Thoracic aorta (tissue), 2 donors: ENCODE results near the gene NHSL2. TPM values are rescaled to one million over a fixed set of nuclear protein-coding genes. Genes with fewer than 3 reads are reported as not detected.
"Not testable (repeated sequence)": the region's sequence is repeated elsewhere in the genome, so short reads cannot be mapped to it uniquely, and the experiment has no call there.

Source experiments
- ATAC-seq: fragments of 150-250 bp; one replicate; pipeline ENCODE4 v1.8.0; 2017; ENCODE audit warnings: low read depth; ENCODE audit not compliant: insufficient number of reproducible peaks, low FRiP score
- DNase-seq: peaks from one replicate; pipeline ENCODE4 v3.0.0-alpha.2; 2020; ENCODE audit warnings: low spot score
- H3K27ac ChIP-seq, 2 donors: fragments of 200-600 bp; sonication (generic); 1 replicate in 1 of 2; 2 replicates in 1 of 2; pipeline ENCODE4 v1.5.1; 2016; ENCODE audit warnings: mild to moderate bottlenecking in 2 of 2, moderate library complexity in 2 of 2
- H3K27me3 ChIP-seq: fragments of 200-600 bp; sonication (generic); replicated peaks from 2 replicates; pipeline ENCODE4 v1.6.0; 2016; ENCODE audit warnings: mild to moderate bottlenecking; ENCODE audit not compliant: insufficient read depth
- H3K36me3 ChIP-seq: fragments of 200-600 bp; sonication (generic); one replicate; pipeline ENCODE4 v1.5.1; 2016
- H3K4me1 ChIP-seq, 2 donors: fragments of 200-600 bp; sonication (generic); 1 replicate in 1 of 2; 2 replicates in 1 of 2; pipeline versions ENCODE4 v1.5.1 to v1.6.0; 2016; ENCODE audit warnings: low read depth in 2 of 2, mild to moderate bottlenecking in 1 of 2; ENCODE audit not compliant: control insufficient read depth in 1 of 2
- H3K4me3 ChIP-seq: fragments of 200-600 bp; sonication (generic); 2 replicates; pipeline ENCODE4 v1.5.1; 2016; ENCODE audit warnings: mild to moderate bottlenecking
- H3K9me3 ChIP-seq: fragments of 200-600 bp; sonication (generic); 2 replicates; pipeline ENCODE4 v1.5.1; 2016
- total RNA-seq, 2 donors: library from RNA; depleted of rRNA; stranded (reverse); fragments of >200 nt; gene quantifications; one replicate each; pipeline versions ENCODE4 v1.1.0 to v1.2.3, GENCODE V29; 2016
- TF ChIP-seq, protein P1 (sequence below): fragments of 200-600 bp; sonication (generic); IDR thresholded peaks from one replicate; pipeline ENCODE4 v1.5.1; 2019; ENCODE audit warnings: antibody characterized with exemption

NHSL2 gene
- total RNA-seq, 2 donors from 2014 or later, result 15.0 to 16.5 TPM

DNA sequence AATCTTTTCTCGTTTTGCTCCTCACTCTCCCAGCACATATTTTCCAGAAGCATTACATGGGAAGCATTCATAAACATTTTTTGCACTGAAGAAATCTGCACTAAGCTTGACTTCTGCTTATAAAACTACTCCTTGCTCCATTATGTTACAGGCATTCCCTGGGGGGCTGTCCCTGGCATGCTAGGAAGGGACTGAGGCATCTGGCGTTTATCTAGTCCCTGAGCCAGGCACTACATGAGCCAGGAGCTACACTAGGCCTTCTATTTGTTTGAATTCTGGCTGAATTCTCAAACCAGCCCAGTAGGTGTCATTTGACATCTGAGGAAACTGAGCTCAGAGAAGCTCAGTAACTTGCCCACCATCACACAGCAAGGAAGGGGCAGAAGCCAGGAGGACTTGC, 43.3 kb downstream of the NHSL2 start:
- Histone ChIP-seq H3K9me3 (no peaks in the 10 kb centered on the region), H3K4me1 (no peaks in the 10 kb centered on the region), H3K27me3 (no peaks in the 10 kb centered on the region), H3K36me3 (no peaks in the 10 kb centered on the region), H3K4me3 (no peak overlapping the region), H3K27ac (no peak overlapping the region)
- DNase-seq, result no peak
- TF ChIP-seq, protein P1, sequence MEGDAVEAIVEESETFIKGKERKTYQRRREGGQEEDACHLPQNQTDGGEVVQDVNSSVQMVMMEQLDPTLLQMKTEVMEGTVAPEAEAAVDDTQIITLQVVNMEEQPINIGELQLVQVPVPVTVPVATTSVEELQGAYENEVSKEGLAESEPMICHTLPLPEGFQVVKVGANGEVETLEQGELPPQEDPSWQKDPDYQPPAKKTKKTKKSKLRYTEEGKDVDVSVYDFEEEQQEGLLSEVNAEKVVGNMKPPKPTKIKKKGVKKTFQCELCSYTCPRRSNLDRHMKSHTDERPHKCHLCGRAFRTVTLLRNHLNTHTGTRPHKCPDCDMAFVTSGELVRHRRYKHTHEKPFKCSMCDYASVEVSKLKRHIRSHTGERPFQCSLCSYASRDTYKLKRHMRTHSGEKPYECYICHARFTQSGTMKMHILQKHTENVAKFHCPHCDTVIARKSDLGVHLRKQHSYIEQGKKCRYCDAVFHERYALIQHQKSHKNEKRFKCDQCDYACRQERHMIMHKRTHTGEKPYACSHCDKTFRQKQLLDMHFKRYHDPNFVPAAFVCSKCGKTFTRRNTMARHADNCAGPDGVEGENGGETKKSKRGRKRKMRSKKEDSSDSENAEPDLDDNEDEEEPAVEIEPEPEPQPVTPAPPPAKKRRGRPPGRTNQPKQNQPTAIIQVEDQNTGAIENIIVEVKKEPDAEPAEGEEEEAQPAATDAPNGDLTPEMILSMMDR, result no peak
- no peak for ATAC-seq

DNA sequence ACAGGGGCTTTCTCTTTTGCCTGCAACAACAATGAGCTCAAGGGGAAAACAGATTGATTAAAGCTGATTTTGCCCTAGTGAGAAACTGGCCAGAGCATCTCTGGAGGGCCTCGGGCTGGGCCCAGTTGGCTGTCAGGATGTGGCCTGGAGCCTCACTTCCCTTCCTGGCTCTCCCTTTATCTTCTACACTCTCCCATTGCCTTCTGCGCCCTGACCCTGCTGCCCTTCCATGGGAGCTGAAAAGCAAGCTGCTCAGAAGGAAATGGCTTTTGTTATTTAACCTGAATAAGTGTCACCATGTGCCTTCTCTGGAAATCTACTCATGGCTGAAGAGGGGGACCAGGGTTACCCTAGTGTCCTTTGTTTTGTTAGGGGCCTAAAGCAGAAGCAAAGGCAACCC, 43.8 kb downstream of the NHSL2 start:
- DNase-seq (no peak), ATAC-seq (no peak)
- Histone ChIP-seq H3K27ac (no peak overlapping the region), H3K27me3 (no peaks in the 10 kb centered on the region), H3K4me3 (no peak overlapping the region), H3K36me3 (no peaks in the 10 kb centered on the region), H3K4me1 (no peaks in the 10 kb centered on the region), H3K9me3 (no peaks in the 10 kb centered on the region)
- TF ChIP-seq, protein P1, result no peak

DNA sequence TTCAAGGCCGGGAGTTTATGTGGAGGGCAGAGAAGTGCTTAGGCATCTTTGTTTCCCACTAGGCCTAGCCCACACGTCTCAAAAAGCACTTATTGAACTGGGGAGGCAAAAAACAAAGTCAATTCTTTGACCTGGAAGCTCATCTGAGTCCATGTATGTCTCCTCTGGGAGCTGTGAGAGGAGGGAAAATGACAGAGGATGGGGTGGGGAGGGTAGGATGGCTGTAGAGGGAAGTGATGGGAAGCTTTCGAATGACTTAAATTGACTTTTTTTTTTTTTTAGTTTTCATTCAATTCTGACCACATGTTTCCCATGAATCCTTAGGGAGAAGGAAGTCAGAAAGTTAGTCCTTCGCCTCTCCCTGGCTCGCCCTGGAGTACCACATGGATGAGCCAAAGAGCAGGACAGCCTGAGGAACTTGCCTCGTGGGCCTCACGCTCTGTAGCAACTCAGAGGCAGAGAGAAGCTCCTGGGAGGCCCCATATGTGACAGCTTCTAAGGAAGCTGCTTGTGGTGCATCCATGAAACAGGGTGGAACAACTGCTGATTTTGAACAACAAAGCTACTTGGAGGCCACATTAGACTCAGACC, 45.0 kb downstream of the NHSL2 start:
- no peaks in the 10 kb centered on the region for H3K4me1 ChIP-seq
- no peaks in the 10 kb centered on the region for H3K27me3 ChIP-seq
- no peak for ATAC-seq
- no peaks in the 10 kb centered on the region for H3K9me3 ChIP-seq
- DNase-seq, result no peak
- TF ChIP-seq, protein P1, result no peak
- no peak overlapping the region for H3K4me3 ChIP-seq
- no peak overlapping the region for H3K27ac ChIP-seq
- no peaks in the 10 kb centered on the region for H3K36me3 ChIP-seq

DNA sequence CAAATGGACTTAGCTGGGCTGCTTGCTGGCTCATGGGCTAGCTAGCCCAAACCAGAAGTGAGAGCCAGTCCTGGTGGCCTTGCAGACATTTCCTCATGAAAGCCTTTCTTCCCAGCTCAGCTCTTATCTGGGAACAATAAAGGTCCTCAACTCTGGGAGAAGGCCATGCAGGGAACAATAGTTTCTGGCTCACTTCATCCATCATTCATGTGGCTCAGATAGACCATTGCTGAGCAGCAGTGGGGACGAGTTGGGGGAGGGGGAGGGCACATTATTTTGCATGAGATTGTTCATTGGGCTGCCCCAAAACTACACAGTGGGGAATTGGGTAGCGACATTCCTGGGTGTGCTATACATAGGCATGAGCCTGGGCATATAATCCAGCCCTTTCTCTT, 47.6 kb downstream of the NHSL2 start:
- Histone ChIP-seq H3K9me3 (no peaks in the 10 kb centered on the region), H3K4me1 (no peaks in the 10 kb centered on the region), H3K27me3 (no peaks in the 10 kb centered on the region), H3K27ac (no peak overlapping the region), H3K36me3 (no peaks in the 10 kb centered on the region), H3K4me3 (no peak overlapping the region)
- no peak for ATAC-seq
- no peak for DNase-seq
- TF ChIP-seq, protein P1, result no peak

DNA sequence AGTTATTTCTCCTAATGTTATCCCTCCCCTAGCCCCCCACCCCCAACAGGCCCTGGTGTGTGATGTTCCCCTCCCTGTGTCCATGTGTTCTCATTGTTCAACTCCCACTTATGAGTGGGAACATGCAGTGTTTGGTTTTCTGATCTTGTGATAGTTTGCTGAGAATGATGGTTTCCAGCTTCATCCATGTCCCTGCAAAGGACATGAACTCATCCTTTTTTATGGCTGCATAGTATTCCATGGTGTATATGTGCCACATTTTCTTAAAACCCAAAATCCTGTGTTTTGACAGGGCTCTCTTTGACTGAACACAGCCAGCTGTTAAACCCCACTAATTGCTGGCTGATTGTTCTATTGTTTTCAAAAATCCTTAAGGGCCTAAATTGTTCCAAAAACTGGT, 53.5 kb downstream of the NHSL2 start:
- not testable (repeated sequence) for H3K36me3 ChIP-seq

DNA sequence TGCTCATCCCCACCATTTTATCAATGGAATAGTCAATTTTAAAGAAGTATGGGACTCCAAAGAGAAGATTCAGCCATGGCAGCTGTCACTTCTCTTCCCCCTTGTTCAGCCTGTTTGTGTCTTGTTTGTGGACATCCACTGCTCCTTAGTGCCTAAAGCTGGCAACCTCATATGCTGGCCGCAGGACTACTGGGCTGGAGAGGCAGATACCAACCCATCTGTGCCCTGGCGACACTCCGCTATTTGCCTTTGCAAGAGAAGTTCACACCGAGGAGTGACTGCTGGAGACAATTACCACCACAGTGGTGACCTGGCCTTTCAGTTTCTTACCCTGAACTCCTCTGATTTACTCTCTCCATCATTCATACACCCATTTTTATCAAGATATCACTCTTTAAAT, 64.3 kb downstream of the NHSL2 start:
- no peaks in the 10 kb centered on the region for H3K9me3 ChIP-seq
- TF ChIP-seq, protein P1, result no peak
- ATAC-seq (no peak), DNase-seq (no peak)
- no peaks in the 10 kb centered on the region for H3K36me3 ChIP-seq
- no peaks in the 10 kb centered on the region for H3K4me1 ChIP-seq
- no peak overlapping the region for H3K4me3 ChIP-seq
- H3K27me3 ChIP-seq, result no peaks in the 10 kb centered on the region
- no peak overlapping the region for H3K27ac ChIP-seq

More for the DNA sequence above, 53.5 kb downstream of the NHSL2 start:
- not testable (repeated sequence) for ATAC-seq, H3K27ac ChIP-seq, H3K4me1 ChIP-seq, DNase-seq, H3K4me3 ChIP-seq, H3K9me3 ChIP-seq, H3K27me3 ChIP-seq
